ENCODE data around the gene EN1.
A peak's percentile ranks its signal among the peaks of the same experiment; 100 is the strongest.

EN1 gene

GRCh38 chr2:118846953-118847761 is at the start of gene EN1:
Gene EN1 (minus strand): TSS chr2:118847648. CDS start chr2:118847167, 481 bp downstream.
- no peak for DNase-seq (ENCODE audit: low read depth in 2 of 2, low spot score in 1 of 2)

DNA sequence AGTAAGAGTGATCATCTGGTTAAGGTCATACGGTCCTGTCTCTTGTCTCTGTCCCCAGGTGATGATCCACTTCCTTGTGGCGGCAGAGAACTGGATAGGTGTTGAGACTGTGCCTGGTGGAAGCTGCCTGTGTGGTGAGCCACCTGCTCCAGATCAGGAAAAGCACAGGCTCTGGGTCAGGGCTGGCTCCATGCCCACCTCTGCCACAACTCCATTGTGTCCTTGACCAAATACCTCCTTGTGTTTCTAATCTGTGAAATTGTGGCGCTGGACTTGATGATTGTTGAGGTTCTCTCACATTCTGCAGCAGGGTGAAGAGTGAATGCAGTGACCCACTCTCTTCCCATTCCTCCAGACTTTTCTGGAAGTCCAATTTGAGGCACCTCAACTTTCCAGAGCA is 45.7 kb upstream of the EN1 start:
- DNase-seq (ENCODE audit: low read depth in 2 of 2, low spot score in 1 of 2) = no peak

- no peak for DNase-seq (ENCODE audit: low read depth in 2 of 2, low spot score in 1 of 2)
Observed at GRCh38 chr2:118889995-118890394, 42.5 kb upstream of the EN1 start.

- no peak for DNase-seq (ENCODE audit: low read depth in 2 of 2, low spot score in 1 of 2)
Observed at GRCh38 chr2:118883792-118884191, 36.3 kb upstream of the EN1 start.

DNA sequence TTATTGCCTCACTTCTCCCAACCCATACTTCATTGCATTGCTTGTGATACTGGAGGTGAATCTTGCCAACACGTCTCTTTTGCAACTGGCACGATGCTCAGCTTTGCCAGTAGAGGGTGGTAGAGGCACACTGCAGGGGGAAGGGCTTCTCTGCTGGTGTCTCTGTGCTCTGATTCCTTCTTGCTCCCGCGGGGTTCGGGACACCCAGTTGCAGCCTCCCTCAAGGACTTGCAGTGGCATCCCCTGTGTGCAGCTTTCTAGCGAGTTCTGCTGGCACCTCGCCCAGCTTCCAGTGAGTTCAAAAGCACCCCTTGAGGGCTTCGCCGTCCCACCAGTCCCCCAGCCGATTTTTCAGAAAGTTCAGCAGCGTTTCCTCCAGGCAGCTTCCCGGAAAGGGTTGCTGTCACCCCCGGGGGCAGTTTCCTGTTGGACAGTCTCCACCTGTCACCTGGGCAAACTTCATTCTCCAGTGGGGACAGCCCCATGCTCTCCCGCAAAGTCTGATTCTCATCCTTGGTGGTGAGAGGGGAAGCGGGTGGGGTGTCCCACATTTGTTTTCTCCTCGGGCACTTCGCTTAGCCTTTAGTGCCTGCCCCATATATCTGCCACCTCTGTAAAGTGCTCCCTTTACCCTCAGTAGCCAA is 35.4 kb upstream of the EN1 start:
- DNase-seq (ENCODE audit: low read depth in 2 of 2, low spot score in 1 of 2) = peak; percentile 6 to 39

- peak in 1 of 2 donors; percentile 21 for DNase-seq (ENCODE audit: low read depth in 2 of 2, low spot score in 1 of 2)
Observed at GRCh38 chr2:118881490-118882129, 34.2 kb upstream of the EN1 start.

DNA sequence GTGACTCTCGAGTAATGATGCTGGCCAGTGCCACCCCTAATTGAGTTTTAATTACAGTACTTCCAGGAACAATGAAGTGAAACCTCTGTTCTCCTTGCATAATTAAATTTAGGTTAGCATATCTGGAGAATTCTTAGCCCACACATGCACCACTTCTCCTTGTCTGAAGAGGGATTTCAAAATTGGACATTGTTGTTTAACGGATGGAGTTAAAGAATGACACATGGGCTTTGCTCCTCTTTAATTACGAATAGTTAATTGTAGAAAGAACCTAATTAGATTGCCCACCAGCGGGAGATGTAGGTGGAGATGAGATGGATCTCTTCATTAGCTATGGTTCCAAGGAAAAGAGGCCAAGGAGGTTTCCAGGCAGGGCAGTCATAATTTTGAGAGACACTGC is 33.1 kb upstream of the EN1 start:
- DNase-seq (ENCODE audit: low read depth in 2 of 2, low spot score in 1 of 2) = no peak

DNA sequence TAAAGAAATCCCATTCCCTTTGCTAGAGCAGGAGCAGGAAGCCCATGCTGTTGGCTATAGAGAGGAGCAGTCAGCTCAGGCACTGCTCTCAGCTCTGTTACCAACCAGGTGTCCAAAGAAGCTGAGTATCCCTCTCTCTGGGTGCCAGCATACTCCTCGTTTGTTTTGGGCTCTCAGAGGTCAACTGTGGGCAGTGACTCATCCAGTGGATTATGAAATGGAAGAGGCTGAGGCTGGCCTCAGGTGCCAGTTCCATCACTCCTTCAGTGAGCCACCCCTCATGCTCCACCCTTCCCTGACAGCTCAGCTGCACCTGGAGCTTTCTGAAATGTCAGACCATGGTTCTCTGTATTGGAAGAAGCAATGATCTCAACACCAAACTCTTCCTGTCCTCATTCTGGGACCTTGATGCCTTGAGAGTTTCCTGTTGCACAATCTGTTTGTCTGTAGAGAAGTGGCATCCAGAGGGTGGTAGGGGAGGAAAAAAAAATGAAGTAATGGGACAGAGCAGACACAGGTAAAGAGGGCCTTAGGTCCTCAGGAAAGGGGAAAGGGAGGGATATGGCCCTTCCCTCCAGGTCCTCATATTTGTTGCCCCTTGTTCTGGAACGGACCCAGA is 31.2 kb upstream of the EN1 start:
- DNase-seq (ENCODE audit: low read depth in 2 of 2, low spot score in 1 of 2) = no peak

GRCh38 chr2:118875318-118875717 is 27.9 kb upstream of the EN1 start:
- no peak for DNase-seq (ENCODE audit: low read depth in 2 of 2, low spot score in 1 of 2)

- no peak for DNase-seq (ENCODE audit: low read depth in 2 of 2, low spot score in 1 of 2)
Observed at GRCh38 chr2:118874324-118874723, 26.9 kb upstream of the EN1 start.

DNA sequence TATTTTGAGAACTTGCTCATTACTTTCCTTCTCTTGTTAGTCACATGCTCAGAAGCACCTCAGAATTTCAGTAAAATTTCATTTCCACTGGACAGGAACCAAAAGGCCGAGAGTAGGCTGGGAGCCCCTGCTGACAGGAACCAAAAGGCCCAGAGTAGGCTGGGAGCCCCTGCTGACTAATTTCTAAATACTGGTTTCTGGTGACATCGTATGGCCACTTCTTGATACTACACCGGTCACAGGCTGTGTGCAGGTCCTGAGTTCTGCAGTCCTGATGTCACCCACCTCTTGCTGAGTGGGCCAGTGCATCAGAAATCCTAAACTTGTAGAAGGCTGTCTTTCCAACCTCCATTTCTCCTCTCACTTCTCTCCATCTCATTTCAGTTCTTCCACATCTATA is 17.7 kb upstream of the EN1 start:
- DNase-seq (ENCODE audit: low read depth in 2 of 2, low spot score in 1 of 2) = no peak

GRCh38 chr2:118864207-118864606 is 16.8 kb upstream of the EN1 start:
- DNase-seq (ENCODE audit: low read depth in 2 of 2, low spot score in 1 of 2) = no peak

DNA sequence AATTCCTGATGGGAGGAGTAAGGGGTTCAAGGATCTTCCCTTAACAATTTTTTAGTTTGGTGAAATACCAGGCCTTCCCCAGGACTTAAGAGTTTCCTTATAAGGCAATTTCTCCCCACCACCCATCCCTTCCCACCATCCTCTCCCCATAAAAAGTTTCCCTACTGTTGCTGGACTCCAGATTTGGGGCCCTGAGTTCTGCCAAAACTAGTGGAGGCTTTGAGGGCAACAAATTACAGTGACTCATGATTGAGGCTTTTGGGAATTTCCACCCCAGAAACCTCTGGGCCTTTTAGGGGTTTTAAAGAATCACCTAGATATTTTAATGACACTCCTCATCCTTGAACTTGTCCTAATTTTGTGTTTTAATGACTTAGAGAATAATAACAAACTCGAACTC is 14.3 kb upstream of the EN1 start:
- DNase-seq (ENCODE audit: low read depth in 2 of 2, low spot score in 1 of 2) = no peak

DNA sequence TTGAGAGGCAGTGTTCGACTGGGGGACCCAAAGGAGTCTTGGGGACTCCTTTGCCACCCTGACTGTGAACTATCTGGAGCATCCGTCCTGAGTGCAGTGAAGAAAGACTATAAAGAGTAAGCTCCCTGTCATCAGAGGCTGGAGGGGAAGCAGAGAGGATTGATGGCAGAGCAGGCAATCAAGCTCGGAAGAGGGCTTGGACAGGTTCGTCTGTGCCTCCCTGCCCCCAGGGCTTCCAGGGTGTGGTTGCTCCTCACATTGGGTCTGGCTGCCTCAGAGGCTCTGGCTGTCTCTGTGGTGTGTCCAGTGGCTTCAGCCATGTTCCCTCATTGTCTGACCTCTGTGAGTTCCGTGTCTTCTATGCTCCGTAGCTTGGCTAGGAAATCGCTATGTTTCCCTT is 13.8 kb upstream of the EN1 start:
- no peak for DNase-seq (ENCODE audit: low read depth in 2 of 2, low spot score in 1 of 2)

GRCh38 chr2:118860506-118860905 is 13.1 kb upstream of the EN1 start:
- no peak for DNase-seq (ENCODE audit: low read depth in 2 of 2, low spot score in 1 of 2)

DNA sequence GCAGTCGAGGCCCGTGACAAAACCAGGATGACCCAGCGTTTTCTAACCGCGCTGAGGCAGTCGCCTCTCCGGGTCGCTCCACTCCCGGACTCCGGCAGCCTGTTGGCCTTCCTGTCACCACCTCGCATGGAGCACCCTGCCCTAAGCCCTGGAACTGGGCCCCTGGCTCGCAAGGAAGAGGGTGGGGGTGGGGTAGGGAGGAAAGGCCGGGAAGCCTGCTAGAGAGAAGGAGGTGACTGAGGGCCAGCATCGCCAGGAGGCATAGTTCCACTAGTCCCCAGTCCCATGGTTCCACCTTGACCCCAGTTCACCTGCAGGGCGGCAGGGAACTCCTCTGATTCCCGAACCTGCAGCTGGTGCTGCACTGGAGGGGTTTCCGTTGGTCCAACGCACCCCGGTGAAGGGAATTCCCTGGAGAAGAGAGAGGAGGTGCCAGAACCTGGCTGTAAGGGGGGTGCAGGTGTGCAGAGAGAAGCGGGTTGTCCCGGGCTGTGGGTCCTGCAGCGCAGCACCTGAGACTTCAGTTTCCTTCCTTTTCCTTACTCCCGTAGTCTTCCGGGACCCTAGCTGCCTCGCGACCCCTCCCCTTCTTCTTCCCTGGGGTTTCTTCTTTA is 11.8 kb upstream of the EN1 start:
- no peak for DNase-seq (ENCODE audit: low read depth in 2 of 2, low spot score in 1 of 2)

DNA sequence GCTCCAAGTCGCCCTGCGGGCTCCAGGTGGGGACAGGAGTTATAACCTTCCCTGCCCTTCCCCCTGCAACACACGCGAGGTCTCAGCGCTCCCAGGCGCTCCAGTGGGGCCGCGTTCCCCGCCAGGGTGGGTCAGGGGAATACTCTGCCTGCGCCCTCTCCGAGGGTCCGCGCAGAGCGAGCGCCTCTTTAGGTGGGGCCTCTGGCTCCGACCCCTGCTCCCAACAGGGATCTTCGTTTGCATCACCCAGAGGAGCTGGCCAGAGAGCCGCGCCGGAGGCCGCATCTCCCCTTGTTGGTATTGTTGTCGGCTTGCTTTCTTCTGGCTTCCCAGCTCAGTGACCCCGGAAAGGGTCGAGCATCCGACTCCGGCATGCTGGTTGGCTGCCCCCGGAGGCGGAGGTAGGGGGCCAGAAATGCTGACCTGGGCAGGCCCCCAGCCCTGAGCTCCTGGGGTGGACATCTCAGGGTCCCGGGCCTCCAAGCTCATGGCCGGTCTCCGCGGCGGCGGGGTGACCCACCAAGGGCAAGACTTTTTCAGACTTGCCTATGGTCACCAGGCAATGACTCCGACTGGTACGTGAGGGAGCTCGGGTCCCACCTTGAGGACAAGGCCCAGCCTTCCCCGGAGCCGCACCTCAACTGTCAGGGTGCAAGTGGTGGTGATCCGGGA is 11.2 kb upstream of the EN1 start:
- DNase-seq (ENCODE audit: low read depth in 2 of 2, low spot score in 1 of 2) = no peak

DNA sequence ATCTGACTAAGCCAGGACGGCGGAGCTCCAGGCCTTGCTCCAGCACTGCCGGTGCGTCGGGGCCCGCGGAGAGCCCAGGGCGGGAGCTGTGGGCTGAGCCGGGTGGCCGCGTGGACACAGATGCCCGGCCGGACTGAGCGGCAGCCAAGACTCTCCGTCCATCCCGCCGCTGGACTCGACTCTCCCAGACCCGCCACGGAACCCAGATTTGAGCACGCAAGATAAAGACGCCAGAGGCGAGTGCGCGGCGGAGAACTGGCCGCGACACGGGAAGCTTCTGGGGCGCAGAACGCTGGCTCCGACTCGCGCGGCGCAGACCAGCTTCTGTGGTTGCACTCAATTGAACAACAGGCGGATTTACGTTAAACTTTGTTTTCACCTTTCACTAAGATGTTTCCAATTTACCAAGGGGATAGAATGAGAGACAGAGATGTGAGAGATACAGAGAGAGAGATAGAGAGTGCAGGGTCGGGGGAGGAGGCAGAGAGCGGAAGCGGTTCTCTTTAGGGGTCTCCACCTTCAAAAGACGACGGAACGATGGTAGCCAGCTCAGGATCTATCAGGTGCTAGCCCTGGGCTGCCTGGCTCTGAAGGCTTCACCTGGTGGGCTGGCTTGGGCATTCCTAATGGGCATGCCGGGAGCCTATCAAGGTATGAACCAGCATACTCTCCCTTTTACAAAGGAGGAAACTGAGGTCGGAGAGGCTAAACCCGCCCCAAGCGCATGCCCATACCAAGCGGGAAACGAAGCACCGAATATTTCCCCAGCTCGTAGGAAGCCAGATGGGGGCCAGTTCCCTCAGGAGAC is 10.4 kb upstream of the EN1 start:
- DNase-seq (ENCODE audit: low read depth in 2 of 2, low spot score in 1 of 2) = no peak

DNA sequence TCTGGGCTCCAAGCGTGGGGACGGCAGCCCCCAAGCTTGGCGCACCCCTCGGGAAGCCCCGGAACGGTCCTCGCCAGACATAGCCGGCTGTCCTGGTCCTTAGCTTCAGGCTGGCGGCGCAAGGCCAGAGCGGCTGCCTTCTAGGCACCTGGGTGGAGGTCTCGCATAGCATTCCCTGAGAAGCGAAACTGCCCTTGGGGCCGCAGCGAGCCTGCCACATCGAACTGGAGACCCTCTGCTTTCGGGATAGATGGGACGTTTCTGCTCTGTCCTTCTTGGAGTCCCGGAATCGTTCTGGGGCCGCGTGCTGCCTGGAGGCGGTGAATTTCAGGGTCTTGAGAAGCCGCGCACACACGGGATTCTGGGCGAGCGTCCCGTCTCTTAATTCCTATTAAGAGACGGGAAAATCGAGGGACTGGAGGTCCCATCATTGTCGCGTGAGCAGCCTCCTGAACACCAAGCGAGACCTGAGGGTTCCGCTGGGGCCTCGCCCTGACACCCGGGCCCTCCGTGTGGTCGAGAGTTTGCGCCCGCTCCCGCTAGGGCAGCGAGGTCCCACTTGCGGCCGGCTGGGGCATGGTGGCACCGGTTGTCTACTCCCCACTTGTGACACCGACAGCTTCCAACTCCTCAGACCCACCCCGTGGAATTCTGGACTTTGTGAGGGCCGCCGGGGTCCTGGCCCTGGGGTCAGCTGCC is 9.7 kb upstream of the EN1 start:
- DNase-seq (ENCODE audit: low read depth in 2 of 2, low spot score in 1 of 2) = no peak
